IMR-90 (cell line): Measurements from ENCODE around the gene FAF2. TPM values are rescaled to one million over a fixed set of nuclear protein-coding genes. Genes with fewer than 3 reads are reported as not detected.
A peak's percentile ranks its signal among the peaks of the same experiment; 100 is the strongest.

Experiments used
- ATAC-seq: fragments of 200-7000 bp; cut with Tn5 transposase; 2 replicates; pipeline ENCODE4 v1.9.1; 2020; ENCODE audit warnings: low read depth, mild to moderate bottlenecking, moderate library complexity
- BruUV-seq: library from RNA; stranded (reverse); fragments of 400-500 nt; replicated peaks from 2 replicates; lab custom pipeline; 2021; lab: Mats Ljungman, UMichigan
- CTCF ChIA-PET: fragments of 300-600 bp; formaldehyde crosslinking; extraction: SDS; loops from one replicate; lab custom pipeline; 2021; ENCODE audit warnings: antibody characterized with exemption; lab: Yijun Ruan, JAX
- POLR2A ChIA-PET: fragments of 300-600 bp; sonication (Branson Sonifier 250); formaldehyde crosslinking; loops from one replicate; lab custom pipeline; 2022; ENCODE audit warnings: antibody characterized with exemption; ENCODE audit not compliant: unreplicated experiment; lab: Charles Lee
- DNase-seq: peaks from one replicate; pipeline ENCODE4 v3.0.0; 2013
- H2AFZ ChIP-seq: replicated peaks from 2 replicates; pipeline ENCODE3; 2013; ENCODE audit warnings: low read length, mild to moderate bottlenecking; ENCODE audit not compliant: poor library complexity
- H2AK5ac ChIP-seq: 2 replicates; pipeline ENCODE4 v1.6.1; 2013; ENCODE audit warnings: low read depth, low read length, inconsistent platforms
- H2AK9ac ChIP-seq: replicated peaks from 2 replicates; pipeline ENCODE3; 2013; ENCODE audit warnings: mild to moderate bottlenecking, low read depth, low read length, moderate library complexity; ENCODE audit not compliant: poor library complexity
- H2BK120ac ChIP-seq: 2 replicates; pipeline ENCODE4 v1.6.1; 2013; ENCODE audit warnings: low read depth, low read length, inconsistent platforms
- H2BK15ac ChIP-seq: 3 replicates; pipeline ENCODE4 v1.6.1; 2013; ENCODE audit warnings: low read depth, low read length, inconsistent platforms
- H2BK20ac ChIP-seq: 2 replicates; pipeline ENCODE4 v1.6.1; 2013; ENCODE audit warnings: low read depth, mild to moderate bottlenecking, inconsistent platforms, low read length, moderate library complexity
- H2BK5ac ChIP-seq: 2 replicates; pipeline ENCODE4 v1.6.1; 2013; ENCODE audit warnings: mild to moderate bottlenecking, low read depth, low read length, inconsistent platforms; ENCODE audit not compliant: poor library complexity, severe bottlenecking
- H3K14ac ChIP-seq: replicated peaks from 2 replicates; pipeline ENCODE4 v1.6.1; 2013; ENCODE audit warnings: low read depth, low read length, inconsistent platforms
- H3K18ac ChIP-seq: 2 replicates; pipeline ENCODE4 v1.6.1; 2013; ENCODE audit warnings: low read depth, low read length, control low read depth
- H3K23ac ChIP-seq: 2 replicates; pipeline ENCODE4 v1.6.1; 2013; ENCODE audit warnings: low read depth, low read length, inconsistent platforms
- H3K27ac ChIP-seq: 2 replicates; pipeline ENCODE4 v1.5.1; 2013; ENCODE audit warnings: mild to moderate bottlenecking, control low read depth, low read length; ENCODE audit not compliant: insufficient read depth
- H3K27me3 ChIP-seq: 2 replicates; pipeline ENCODE4 v1.6.1; 2013; ENCODE audit warnings: low read length; ENCODE audit not compliant: control insufficient read depth, insufficient read depth
- H3K36me3 ChIP-seq: 2 replicates; pipeline ENCODE4 v1.6.1; 2013; ENCODE audit warnings: low read length, mixed read lengths; ENCODE audit not compliant: control insufficient read depth, insufficient read depth
- H3K4ac ChIP-seq: 2 replicates; pipeline ENCODE4 v1.6.1; 2013; ENCODE audit warnings: low read depth, low read length, inconsistent platforms
- H3K4me1 ChIP-seq: 2 replicates; pipeline ENCODE4 v1.6.1; 2013; ENCODE audit warnings: low read length, mixed read lengths; ENCODE audit not compliant: control insufficient read depth, insufficient read depth
- H3K4me2 ChIP-seq: 2 replicates; pipeline ENCODE4 v1.6.1; 2013; ENCODE audit warnings: low read depth, mild to moderate bottlenecking, control low read depth, low read length, moderate library complexity
- H3K4me3 ChIP-seq: 2 replicates; pipeline ENCODE4 v1.5.1; 2013; ENCODE audit warnings: low read depth, mild to moderate bottlenecking, control low read depth, low read length, moderate library complexity; ENCODE audit not compliant: insufficient read depth
- H3K56ac ChIP-seq: 2 replicates; pipeline ENCODE4 v1.6.1; 2013; ENCODE audit warnings: low read length, inconsistent platforms; ENCODE audit not compliant: insufficient read depth; ENCODE audit errors: extremely low read depth
- H3K79me1 ChIP-seq, 2 experiments: 2 replicates each; pipeline ENCODE4 v1.6.1; 2013; ENCODE audit warnings: low read length in 2 of 2, inconsistent platforms in 1 of 2, low read depth in 1 of 2
- H3K9ac ChIP-seq: 2 replicates; pipeline ENCODE4 v1.6.1; 2013; ENCODE audit warnings: low read depth, low read length, control low read depth
- H3K9me1 ChIP-seq: 2 replicates; pipeline ENCODE4 v1.6.1; 2013; ENCODE audit warnings: low read length, inconsistent platforms; ENCODE audit not compliant: insufficient read depth
- H3K9me3 ChIP-seq: 2 replicates; pipeline ENCODE4 v1.6.1; 2013; ENCODE audit warnings: low read length; ENCODE audit not compliant: control insufficient read depth, insufficient read depth
- H4K20me1 ChIP-seq: 2 replicates; pipeline ENCODE4 v1.6.1; 2013; ENCODE audit warnings: low read length, inconsistent platforms; ENCODE audit not compliant: insufficient read depth
- H4K5ac ChIP-seq: 2 replicates; pipeline ENCODE4 v1.6.1; 2013; ENCODE audit warnings: mild to moderate bottlenecking, low read depth, low read length, control low read depth
- H4K8ac ChIP-seq, 2 experiments: 2 replicates each; pipeline ENCODE4 v1.6.1; 2013; ENCODE audit warnings: low read depth in 2 of 2, low read length in 2 of 2, control low read depth in 1 of 2, inconsistent platforms in 1 of 2
- H4K91ac ChIP-seq: 2 replicates; pipeline ENCODE4 v1.6.1; 2013; ENCODE audit warnings: low read depth, low read length, inconsistent platforms; ENCODE audit not compliant: insufficient read depth
- CTCF ChIP-seq: conservative IDR thresholded peaks from 2 replicates; pipeline ENCODE4 v1.5.1; 2012; ENCODE audit warnings: mild to moderate bottlenecking, low read depth, low read length, improper control_type of control experiment
- ELK1 ChIP-seq: fragments of 150-350 bp; IDR thresholded peaks from 2 replicates; pipeline ENCODE4 v1.6.1; 2016; ENCODE audit warnings: low read depth, mild to moderate bottlenecking, low read length, moderate library complexity, borderline replicate concordance
- MAFK ChIP-seq: IDR thresholded peaks from 2 replicates; pipeline ENCODE4 v1.6.1; 2012; ENCODE audit warnings: low read depth, low read length, improper control_type of control experiment
- MAZ ChIP-seq: IDR thresholded peaks from 2 replicates; pipeline ENCODE4 v1.6.1; 2012; ENCODE audit warnings: low read depth, mild to moderate bottlenecking, low read length, improper control_type of control experiment, moderate library complexity, borderline replicate concordance
- RCOR1 ChIP-seq: IDR thresholded peaks from 2 replicates; pipeline ENCODE4 v1.6.1; 2012; ENCODE audit warnings: mild to moderate bottlenecking, low read length, improper control_type of control experiment; ENCODE audit not compliant: insufficient replicate concordance
- SMC3 ChIP-seq: fragments of 150-350 bp; IDR thresholded peaks from 2 replicates; pipeline ENCODE4 v1.6.1; 2016; ENCODE audit warnings: low read depth, mild to moderate bottlenecking, antibody characterized with exemption, low read length, moderate library complexity
- WGBS, 2 experiments: methylation state at CpG; one replicate each; pipeline versions ENCODE4 v1.1.5 to v1.1.7; 2013; ENCODE audit warnings: missing lambda C conversion rate in 2 of 2; ENCODE audit not compliant: insufficient read length in 1 of 2; ENCODE audit errors: extremely low coverage in 2 of 2; 5-methylcytosine and 5-hydroxymethylcytosine counted together
- dilution Hi-C: fragments of 300-500 bp; cut with HindIII; formaldehyde crosslinking; loops from one replicate; pipeline ENCODE4 v1.14.3; 2018; ENCODE audit warnings: low sequenced_read_pairs; ENCODE audit not compliant: unreplicated experiment
- in situ Hi-C: fragments of 300-500 bp; cut with MboI; formaldehyde crosslinking; loops from 3 replicates; pipeline ENCODE4 v1.14.3; 2019; ENCODE audit warnings: low sequenced_read_pairs, inconsistent platforms, mixed read lengths
- intact Hi-C: fragments of 100-400 bp; cut with micrococcal nuclease; formaldehyde crosslinking; loops from 2 replicates; pipeline ENCODE4 v1.10.0; 2022
- polyA plus RNA-seq, 3 experiments: library from polyadenylated mRNA; depleted of rRNA; stranded (reverse); fragments of >200 nt; gene quantifications; 2 replicates each; pipeline ENCODE4 v1.2.3, GENCODE V29; 2012; ENCODE audit warnings: low replicate concordance in 1 of 3
- total RNA-seq: library from RNA; depleted of rRNA; stranded (reverse); fragments of >200 nt; gene quantifications from 2 replicates; pipeline ENCODE4 v1.2.3, GENCODE V29; 2012

Gene FAF2
- total and polyA plus RNA-seq, 2 of the 4 experiments (the other 2 are of a cell fraction): 32.9 to 47.0 TPM

- Histone ChIP-seq H4K8ac (peak overlapping the region; percentile 42 to 81), H4K20me1 (peaks cover 9% of the 10 kb centered on the region; the same call in 1 of the 2 replicates), H3K4me2 (peak overlapping the region; percentile 91), H2BK20ac (no peak overlapping the region), H3K4me1 (peaks cover 3% of the 10 kb centered on the region), H2AFZ (peak overlapping the region; percentile 86), H3K9me1 (no peaks in the 10 kb centered on the region), H3K4ac (peak overlapping the region; percentile 91), H2AK9ac (peak overlapping the region; percentile 96), H3K36me3 (no peaks in the 10 kb centered on the region), H3K9me3 (no peaks in the 10 kb centered on the region), H3K18ac (peak overlapping the region; percentile 65), H4K5ac (peak overlapping the region; percentile 49), H3K27ac (peak overlapping the region; percentile 88), H2AK5ac (peak overlapping the region; percentile 65; the same call in 1 of the 2 replicates), H3K23ac (peak overlapping the region; percentile 89), H3K14ac (peak overlapping the region; percentile 65), H2BK5ac (peak overlapping the region; percentile 69), H3K56ac (peak overlapping the region; percentile 86), H2BK15ac (no peak overlapping the region; the same call in 2 of the 3 replicates), H4K91ac (peak overlapping the region; percentile 74), H3K79me1 (peaks cover 0 to 25% of the 10 kb centered on the region in 2 experiments; a peak in 3 of 4 replicates), H3K9ac (peak overlapping the region; percentile 85), H3K27me3 (no peaks in the 10 kb centered on the region), H3K4me3 (peak overlapping the region; percentile 63), H2BK120ac (peak overlapping the region; percentile 69)
- DNase-seq (no peak), ATAC-seq (peak; percentile 33)
- in situ Hi-C loops (no loop called here), dilution Hi-C loops (no loop called here), intact Hi-C loops (no loop called here)
- no TSS peak for BruUV-seq
- POLR2A ChIA-PET: interaction anchor here (0.7 kb wide), 1 partner anchor 166 kb away, joined by 3 read pairs; no protein-coding TSS in a partner anchor
- TF ChIP-seq RCOR1: no peak
- TF ChIP-seq SMC3: no peak
- TF ChIP-seq ELK1: no peak
- no peak for TF ChIP-seq MAFK
- peak; percentile 13; the same call in 1 of the 2 replicates for TF ChIP-seq MAZ
- TF ChIP-seq CTCF: 0 out of 2 replicates have a peak, but pooled peaks have one; percentile 14
- CTCF ChIA-PET: interaction anchor here (0.7 to 1.5 kb wide), 12 partner anchors 9 to 1701 kb away, joined by 3 to 9 read pairs (median 4); no protein-coding TSS in a partner anchor
- WGBS, 2 experiments: 1% methylated on average over 34 of the region's 34 CpGs; no CpG with 5 or more reads in 1 of the 2 experiments
These were observed 601 bp upstream of the FAF2 start for GRCh38 chr5:176447591-176447977.
